ENCODE measurements around the gene HTR2A.

HTR2A gene

DNA sequence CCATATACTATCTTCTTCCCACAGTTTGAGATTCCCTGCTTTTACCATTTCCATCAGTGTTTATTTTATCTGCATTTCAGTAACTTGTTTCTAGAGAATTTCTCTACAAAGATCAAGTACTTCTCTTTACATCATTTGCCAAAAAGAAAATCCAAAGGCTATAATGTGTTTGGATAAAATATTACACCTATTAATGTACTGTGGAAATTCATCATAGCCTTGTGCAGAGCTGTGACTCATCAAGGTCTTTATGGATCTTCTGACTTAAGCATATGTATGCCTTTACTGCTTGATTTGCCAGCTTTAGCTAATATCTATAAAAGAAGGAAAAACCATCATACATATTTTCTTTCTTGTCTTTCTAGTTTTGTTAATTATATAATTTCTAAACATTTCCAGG is 9.6 kb upstream of the HTR2A start:
- Histone ChIP-seq H3K9ac (no peak overlapping the region), H3K36me3 (no peaks in the 10 kb centered on the region), H3K9me3 (replicated peaks in 1 of 11) (no peaks in the 10 kb centered on the region), H4K20me1 (no peaks in the 10 kb centered on the region), H3K27ac (no peak overlapping the region), H3K4me2 (no peak overlapping the region), H3K4me1 (no peaks in the 10 kb centered on the region), H3K4me3 (no peak overlapping the region), H3K27me3 (no peaks in the 10 kb centered on the region)
- TF ChIP-seq Cebpa-rat (IDR thresholded peaks at IDR 0.05), result no peak

DNA sequence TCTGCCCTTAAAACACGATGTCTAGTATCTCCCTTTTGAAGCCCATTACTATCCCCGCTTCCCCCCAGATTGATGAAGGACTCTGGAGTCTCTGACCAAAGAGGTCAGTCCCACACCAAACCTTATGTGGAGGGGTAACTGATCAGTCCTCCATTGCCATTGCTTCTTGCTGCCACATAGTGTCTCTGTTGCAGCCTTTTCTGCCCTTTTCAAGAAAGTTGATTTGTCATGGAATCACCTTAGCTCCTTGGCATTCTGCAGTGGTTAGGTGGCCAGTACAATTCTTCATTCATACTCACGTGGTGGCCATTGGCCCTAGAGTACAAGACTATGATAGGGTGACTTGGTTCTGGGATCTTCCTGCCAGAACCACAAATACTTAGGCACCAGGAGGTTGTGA is 8.4 kb upstream of the HTR2A start:
- no peaks in the 10 kb centered on the region for H3K36me3 ChIP-seq
- H3K9ac ChIP-seq, result no peak overlapping the region
- H3K9me3 ChIP-seq (replicated peaks in 1 of 11), result no peaks in the 10 kb centered on the region
- no peak overlapping the region for H3K27ac ChIP-seq
- H4K20me1 ChIP-seq, result no peaks in the 10 kb centered on the region
- H3K4me3 ChIP-seq, result no peak overlapping the region
- no peak overlapping the region for H3K4me2 ChIP-seq
- no peaks in the 10 kb centered on the region for H3K27me3 ChIP-seq
- TF ChIP-seq Cebpa-rat (IDR thresholded peaks at IDR 0.05), result no peak
- no peaks in the 10 kb centered on the region for H3K4me1 ChIP-seq

DNA sequence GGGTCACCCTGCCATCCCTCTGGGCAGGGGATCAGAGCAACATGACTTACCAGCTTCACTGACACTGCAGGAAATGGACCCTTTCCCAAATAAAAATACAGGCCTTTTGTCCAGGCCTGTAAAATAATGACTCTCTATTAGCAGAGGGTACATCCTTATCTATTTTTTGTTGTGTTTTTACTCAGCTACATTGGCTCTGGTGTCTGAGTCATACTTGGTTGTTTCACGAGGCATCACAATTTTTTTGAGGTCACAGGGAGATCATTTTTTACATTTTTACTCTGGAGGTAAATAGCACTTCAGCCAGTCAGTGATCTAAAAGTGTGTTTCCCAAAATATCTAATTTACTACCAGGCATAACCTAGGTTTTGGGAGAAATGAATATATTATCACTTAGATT is 6.9 kb upstream of the HTR2A start:
- Histone ChIP-seq H4K20me1 (no peaks in the 10 kb centered on the region), H3K27me3 (no peaks in the 10 kb centered on the region), H3K36me3 (no peaks in the 10 kb centered on the region), H3K4me1 (no peaks in the 10 kb centered on the region), H3K9ac (no peak overlapping the region), H3K27ac (no peak overlapping the region), H3K4me3 (no peak overlapping the region), H3K9me3 (replicated peaks in 1 of 11) (no peaks in the 10 kb centered on the region), H3K4me2 (no peak overlapping the region)
- no peak for TF ChIP-seq Cebpa-rat (IDR thresholded peaks at IDR 0.05)

- Histone ChIP-seq H3K4me2 (no peak overlapping the region), H3K9ac (no peak overlapping the region), H3K27ac (no peak overlapping the region), H3K9me3 (replicated peaks in 1 of 11) (no peaks in the 10 kb centered on the region), H3K27me3 (no peaks in the 10 kb centered on the region), H4K20me1 (no peaks in the 10 kb centered on the region), H3K4me1 (peaks cover 0 to 4% (median 0%) of the 10 kb centered on the region in 10 experiments; a peak in 2 of 20 replicates), H3K36me3 (no peaks in the 10 kb centered on the region), H3K4me3 (no peak overlapping the region)
- TF ChIP-seq Cebpa-rat (IDR thresholded peaks at IDR 0.05), result no peak
These were observed 4.9 kb upstream of the HTR2A start for GRCh38 chr13:46901721-46902120.

DNA sequence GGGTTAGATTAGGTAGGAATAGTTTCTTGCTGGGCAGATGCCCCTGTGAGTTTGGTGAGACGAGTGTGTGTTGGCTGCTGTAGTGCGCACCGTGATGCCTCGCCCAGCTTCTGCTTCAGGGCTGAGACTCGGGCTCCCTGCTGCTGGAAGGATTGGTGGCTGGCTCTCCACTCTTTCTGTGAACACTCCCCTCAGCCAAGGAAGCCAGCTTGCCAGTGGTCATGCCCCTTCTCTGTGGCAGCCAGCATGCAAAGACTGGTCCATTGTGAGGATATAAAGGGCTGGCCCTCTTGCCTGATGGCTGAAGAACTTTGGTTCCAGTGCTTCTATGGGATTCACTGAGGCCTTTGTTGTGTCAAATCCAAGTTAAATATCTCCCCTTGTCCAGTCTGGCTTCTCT is 2.9 kb upstream of the HTR2A start:
- Histone ChIP-seq H3K4me1 (peaks cover 0 to 15% (median 5%) of the 10 kb centered on the region in 10 experiments; a peak in 8 of 20 replicates), H3K4me3 (no peak overlapping the region), H3K27me3 (no peaks in the 10 kb centered on the region), H3K9ac (no peak overlapping the region), H3K36me3 (no peaks in the 10 kb centered on the region), H4K20me1 (no peaks in the 10 kb centered on the region), H3K4me2 (no peak overlapping the region), H3K27ac (no peak overlapping the region), H3K9me3 (replicated peaks in 1 of 11) (no peaks in the 10 kb centered on the region)
- TF ChIP-seq Cebpa-rat (IDR thresholded peaks at IDR 0.05), result no peak

DNA sequence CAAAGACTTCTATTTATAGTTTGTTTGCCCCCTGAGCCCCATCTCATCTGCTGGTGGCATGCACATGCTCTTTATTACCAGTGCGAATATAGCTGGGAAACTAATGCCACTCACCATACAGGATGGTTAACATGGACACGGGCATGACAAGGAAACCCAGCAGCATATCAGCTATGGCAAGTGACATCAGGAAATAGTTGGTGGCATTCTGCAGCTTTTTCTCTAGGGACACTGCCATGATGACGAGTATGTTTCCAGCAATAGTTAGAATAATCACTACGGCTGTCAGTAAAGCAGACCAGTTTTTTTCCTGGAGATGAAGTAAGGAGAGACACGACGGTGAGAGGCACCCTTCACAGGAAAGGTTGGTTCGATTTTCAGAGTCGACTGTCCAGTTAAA is 1.5 kb downstream of the HTR2A start:
- Histone ChIP-seq H3K4me3 (no peak overlapping the region), H3K9ac (no peak overlapping the region), H3K4me1 (peaks cover 0 to 15% (median 8%) of the 10 kb centered on the region in 10 experiments; a peak in 10 of 20 replicates), H4K20me1 (no peaks in the 10 kb centered on the region), H3K4me2 (peak overlapping the region in 3 of 11 experiments; percentile 15 to 22 (median 16); a peak in 6 of 22 replicates), H3K9me3 (replicated peaks in 1 of 11) (no peaks in the 10 kb centered on the region), H3K36me3 (no peaks in the 10 kb centered on the region), H3K27ac (no peak overlapping the region), H3K27me3 (no peaks in the 10 kb centered on the region; a peak in 1 of 22 replicates)
- no peak for TF ChIP-seq Cebpa-rat (IDR thresholded peaks at IDR 0.05)

GRCh38 chr13:46894568-46894967 is 2.3 kb downstream of the HTR2A start:
- no peaks in the 10 kb centered on the region for H4K20me1 ChIP-seq
- no peak overlapping the region for H3K27ac ChIP-seq
- H3K4me1 ChIP-seq, result peaks cover 0 to 15% (median 8%) of the 10 kb centered on the region in 10 experiments; a peak in 10 of 20 replicates
- peak overlapping the region in 2 of 10 experiments; percentile 51 to 58; a peak in 2 of 20 replicates for H3K4me3 ChIP-seq
- H3K9me3 ChIP-seq (replicated peaks in 1 of 11), result no peaks in the 10 kb centered on the region
- no peak overlapping the region for H3K9ac ChIP-seq
- no peaks in the 10 kb centered on the region; a peak in 1 of 22 replicates for H3K27me3 ChIP-seq
- TF ChIP-seq Cebpa-rat (IDR thresholded peaks at IDR 0.05), result no peak
- H3K4me2 ChIP-seq, result peak overlapping the region in 10 of 11 experiments; percentile 50 to 85 (median 62); a peak in 11 of 22 replicates
- no peaks in the 10 kb centered on the region for H3K36me3 ChIP-seq

- no peaks in the 10 kb centered on the region for H4K20me1 ChIP-seq
- H3K27me3 ChIP-seq, result no peaks in the 10 kb centered on the region; a peak in 1 of 22 replicates
- H3K4me3 ChIP-seq, result peak overlapping the region; percentile 36 to 66 (median 51); a peak in 17 of 20 replicates
- no peaks in the 10 kb centered on the region for H3K36me3 ChIP-seq
- H3K9ac ChIP-seq, result peak overlapping the region in 7 of 11 experiments; percentile 24 to 63 (median 41); a peak in 7 of 22 replicates
- no peak overlapping the region for H3K27ac ChIP-seq
- TF ChIP-seq Cebpa-rat (IDR thresholded peaks at IDR 0.05), result no peak
- peaks cover 0 to 15% (median 8%) of the 10 kb centered on the region in 10 experiments; a peak in 10 of 20 replicates for H3K4me1 ChIP-seq
- H3K4me2 ChIP-seq, result peak overlapping the region; percentile 50 to 85 (median 62)
- no peaks in the 10 kb centered on the region for H3K9me3 ChIP-seq (replicated peaks in 1 of 11)
These were observed 2.9 kb downstream of the HTR2A start for GRCh38 chr13:46893798-46894560.

DNA sequence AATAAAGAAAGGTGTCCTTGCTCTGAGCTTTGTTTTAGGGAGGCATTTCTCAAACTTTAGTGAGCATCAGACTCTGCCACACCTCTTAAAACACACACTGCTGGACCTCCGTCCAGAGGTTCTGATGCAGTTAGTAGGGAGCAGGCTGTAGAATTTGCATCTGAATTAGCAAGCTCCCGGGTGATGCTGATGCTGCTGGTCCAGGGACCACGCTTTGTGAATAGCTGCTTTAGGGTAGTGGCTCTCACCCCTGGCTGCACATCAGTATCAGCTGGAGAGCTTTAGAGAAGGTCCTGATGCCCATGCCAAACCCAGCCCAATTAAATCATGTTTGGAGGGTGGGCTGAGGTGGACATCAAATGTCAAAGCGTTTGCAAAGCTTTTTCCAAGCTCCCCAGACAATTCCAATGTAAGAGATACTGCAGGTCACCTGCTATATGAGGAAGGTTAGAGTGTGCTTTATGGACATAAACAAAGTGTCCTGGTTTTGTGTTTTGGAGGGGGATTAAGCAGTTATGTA is 3.6 kb downstream of the HTR2A start:
- H3K27ac ChIP-seq, result no peak overlapping the region
- H3K9ac ChIP-seq, result no peak overlapping the region
- no peak for TF ChIP-seq Cebpa-rat (IDR thresholded peaks at IDR 0.05)
- no peaks in the 10 kb centered on the region; a peak in 1 of 22 replicates for H3K27me3 ChIP-seq
- H3K4me3 ChIP-seq, result peak overlapping the region in 2 of 10 experiments; percentile 48 to 58; a peak in 2 of 20 replicates
- H3K9me3 ChIP-seq (replicated peaks in 1 of 11), result no peaks in the 10 kb centered on the region
- H3K4me1 ChIP-seq, result peaks cover 0 to 15% (median 8%) of the 10 kb centered on the region in 10 experiments; a peak in 10 of 20 replicates
- H4K20me1 ChIP-seq, result no peaks in the 10 kb centered on the region
- peak overlapping the region in 9 of 11 experiments; percentile 59 to 85 (median 63); a peak in 12 of 22 replicates for H3K4me2 ChIP-seq
- H3K36me3 ChIP-seq, result no peaks in the 10 kb centered on the region

Measured in BLaER1 treated with 17β-estradiol and CSF1 and Interleukin-3, amounts not matched to agents 10 nM and 100 nM (cell line).